Bronchial epithelial cell (primary cell): Measurements from ENCODE around the gene ADORA3. TPM values are rescaled to one million over a fixed set of nuclear protein-coding genes. Genes with fewer than 3 reads are reported as not detected.
A peak's percentile ranks its signal among the peaks of the same experiment; 100 is the strongest.

Experiments
- DNase-seq: peaks from one replicate; pipeline ENCODE4 v3.0.0-alpha.2; 2010; ENCODE audit warnings: low read depth
- FAIRE-seq: peaks from 2 replicates; lab custom pipeline; 2011; peaks lifted over from hg19 to GRCh38; lab: Jason Lieb, UNC
- H3K27me3 ChIP-seq: 2 replicates; pipeline ENCODE4 v1.5.1; 2011; ENCODE audit warnings: low read length; ENCODE audit not compliant: control insufficient read depth, insufficient read depth
- H3K36me3 ChIP-seq: 2 replicates; pipeline ENCODE4 v1.5.1; 2011; ENCODE audit warnings: low read length; ENCODE audit not compliant: control insufficient read depth, insufficient read depth
- H3K4me3 ChIP-seq: 2 replicates; pipeline ENCODE4 v1.5.1; 2011; ENCODE audit warnings: mild to moderate bottlenecking, low read depth, low read length, control low read depth
- CTCF ChIP-seq: IDR thresholded peaks from 2 replicates; pipeline ENCODE4 v1.5.1; 2011; ENCODE audit warnings: mild to moderate bottlenecking, moderate library complexity, low read length, control low read depth, inconsistent platforms; ENCODE audit not compliant: insufficient read depth, severe bottlenecking
- total RNA-seq: library from RNA; depleted of rRNA; stranded (reverse); fragments of >200 nt; gene quantifications from 2 replicates; pipeline ENCODE4 v1.2.1, GENCODE V29; 2014

ADORA3 gene
- total RNA-seq, 1 donor from 2014 or later: not detected

GRCh38 chr1:111505641-111506119, 2.2 kb upstream of the ADORA3 start:
- H3K27me3 ChIP-seq: no peaks in the 10 kb centered on the region
- H3K4me3 ChIP-seq: no peak overlapping the region
- TF ChIP-seq CTCF: no peak
- no peak for DNase-seq
- no peaks in the 10 kb centered on the region for H3K36me3 ChIP-seq
- no peak for FAIRE-seq

DNA sequence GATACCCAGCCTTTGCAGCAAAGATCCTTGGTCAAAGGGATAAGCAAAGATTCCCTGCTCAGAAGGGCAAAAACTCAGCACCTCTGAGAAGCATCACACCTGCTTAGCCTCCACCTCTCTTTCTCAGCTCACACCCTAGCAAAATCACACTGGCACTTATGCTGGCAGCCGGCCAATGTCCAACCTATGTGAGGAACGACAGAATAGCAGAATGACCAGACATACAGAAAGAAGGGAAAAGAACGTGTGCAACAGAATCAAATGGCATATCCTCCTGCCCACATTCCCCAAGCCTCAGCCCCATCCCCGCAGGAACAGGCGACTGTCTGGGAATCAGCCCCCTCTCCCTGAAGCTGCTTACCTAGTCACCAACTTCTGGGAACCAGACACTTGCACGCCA, 664 bp upstream of the ADORA3 start:
- Histone ChIP-seq H3K4me3 (no peak overlapping the region), H3K27me3 (no peaks in the 10 kb centered on the region), H3K36me3 (no peaks in the 10 kb centered on the region)
- no peak for TF ChIP-seq CTCF
- FAIRE-seq: no peak
- no peak for DNase-seq

DNA sequence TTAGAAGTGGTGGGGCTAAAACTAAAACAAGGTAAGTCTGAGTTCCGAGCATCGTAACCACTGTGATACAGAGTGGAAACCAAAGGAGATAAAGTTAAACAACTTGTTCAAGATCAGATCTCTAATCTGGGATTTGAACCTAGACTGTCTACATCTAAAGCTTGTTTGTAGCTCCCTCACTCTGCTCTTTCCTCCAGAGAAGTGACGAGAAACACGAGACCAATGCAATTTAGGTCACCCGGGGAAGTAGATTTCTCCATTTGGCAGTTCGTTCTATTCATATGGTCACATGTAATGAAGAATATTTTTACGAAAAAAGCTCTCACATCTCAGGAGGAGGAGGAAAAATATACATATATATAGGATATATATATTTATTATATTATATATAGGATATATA, 1.8 kb downstream of the ADORA3 start:
- Histone ChIP-seq H3K4me3 (no peak overlapping the region), H3K27me3 (no peaks in the 10 kb centered on the region), H3K36me3 (no peaks in the 10 kb centered on the region)
- FAIRE-seq (no peak), DNase-seq (no peak)
- no peak for TF ChIP-seq CTCF

DNA sequence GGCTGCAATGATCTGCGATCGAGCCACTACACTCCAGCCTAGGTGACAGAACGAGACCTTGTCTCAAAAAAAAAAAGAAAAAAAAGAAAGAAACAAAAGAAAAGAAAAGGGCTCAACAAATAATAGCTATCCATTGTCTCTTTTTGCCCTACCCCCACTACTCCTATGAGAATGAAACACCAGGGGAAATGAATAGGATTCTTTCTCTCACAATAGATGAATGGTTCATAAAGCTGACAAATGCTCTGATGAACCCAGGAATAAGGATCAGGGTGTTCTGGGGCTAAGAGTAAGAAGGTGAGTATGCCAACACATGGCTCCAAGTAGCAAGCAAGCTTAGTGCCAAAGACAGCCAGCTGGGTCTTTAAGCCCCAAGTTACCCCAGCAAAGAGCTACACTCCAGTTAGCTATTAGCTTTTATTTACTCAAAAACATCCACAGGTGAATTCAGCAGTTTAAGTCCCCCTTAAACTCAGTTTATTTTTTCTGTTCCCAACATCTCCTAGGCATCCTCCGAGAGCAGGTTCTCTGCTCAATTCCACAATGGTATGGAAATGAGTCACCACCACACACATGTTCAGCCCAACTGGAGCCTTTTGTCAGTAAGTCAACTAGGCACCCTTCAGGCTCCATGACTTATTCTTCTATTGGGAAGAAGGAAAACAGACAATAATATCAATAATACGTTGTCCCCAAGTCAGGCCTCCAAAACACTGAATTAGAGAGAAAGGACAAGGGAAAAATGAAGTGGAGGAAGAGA, 4.2 kb downstream of the ADORA3 start:
- H3K4me3 ChIP-seq: no peak overlapping the region
- no peak for TF ChIP-seq CTCF
- no peaks in the 10 kb centered on the region for H3K36me3 ChIP-seq
- DNase-seq: peak; percentile 18
- H3K27me3 ChIP-seq: no peaks in the 10 kb centered on the region
- no peak for FAIRE-seq

DNA sequence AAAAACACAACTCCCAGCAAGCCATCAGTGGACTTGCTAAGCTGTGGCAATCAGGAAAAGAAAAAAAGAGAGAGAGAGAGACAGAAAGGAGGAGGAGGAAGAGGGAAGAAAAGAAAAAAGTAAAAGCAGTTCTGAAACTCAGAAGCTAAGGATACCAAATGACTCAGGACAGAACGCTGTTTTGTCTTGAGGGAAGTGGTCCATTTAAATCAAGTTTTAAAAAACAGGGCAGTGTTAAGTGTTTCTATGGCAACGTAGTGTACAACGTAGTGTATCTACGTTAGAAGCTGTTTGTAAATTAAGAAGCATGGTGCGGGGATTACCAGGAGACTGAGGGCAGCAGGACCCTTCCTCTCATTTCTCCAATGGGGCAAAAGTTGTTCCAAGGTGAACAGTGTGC, 5.8 kb downstream of the ADORA3 start:
- no peak for DNase-seq
- no peak for FAIRE-seq
- no peak for TF ChIP-seq CTCF
- H3K4me3 ChIP-seq: no peak overlapping the region
- H3K36me3 ChIP-seq: no peaks in the 10 kb centered on the region
- H3K27me3 ChIP-seq: no peaks in the 10 kb centered on the region
